ENCODE measurements around the gene MAMLD1. TPM values are rescaled to one million over a fixed set of nuclear protein-coding genes. Genes with fewer than 3 reads are reported as not detected.

MAMLD1 gene
- total and polyA plus RNA-seq, 2 donors (not counting 3 experiments of a cell fraction or from before 2014, with no cell fraction given) = 2.5 to 5.6 TPM

DNA sequence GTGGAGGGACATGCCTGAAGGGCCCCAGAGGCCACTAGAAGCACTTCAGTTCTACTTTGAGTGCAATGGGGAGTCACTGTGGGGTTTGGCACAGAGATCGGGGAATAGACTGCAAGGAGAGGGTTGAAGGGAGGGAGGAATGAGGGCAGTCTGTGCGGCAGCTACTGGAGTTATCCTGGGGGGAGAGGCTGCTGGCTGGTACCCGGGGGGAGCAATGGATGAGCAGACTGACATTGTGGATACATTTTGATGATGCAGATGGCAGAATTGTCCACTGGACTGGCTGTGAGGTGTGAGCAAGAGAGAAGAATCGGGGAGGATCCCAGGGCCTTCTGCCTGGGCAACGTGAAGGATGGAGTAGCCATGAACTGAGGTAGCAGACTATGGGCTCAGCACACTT, 2.8 kb upstream of the MAMLD1 start:
- H3K79me2 ChIP-seq (ENCODE audit: control insufficient read depth, insufficient read depth, low read length) = no peaks in the 10 kb centered on the region
- dilution Hi-C loops (cut with MboI; ENCODE audit: extremely low pct_ligation_motif_present, low sequenced_read_pairs) (no loop called here), intact Hi-C loops (cut with micrococcal nuclease) (loop anchor here (10.0 kb wide), 3 partner anchors 206 to 326 kb away; no protein-coding TSS in a partner anchor)
- H3K4me3 ChIP-seq (replicated peaks in 1 of 3; ENCODE audit: insufficient read depth in 1 of 3, low read depth in 1 of 3, low read length in 3 of 3) = no peak overlapping the region
- no peak overlapping the region for H3K9ac ChIP-seq (replicated peaks; ENCODE audit: extremely low read depth, insufficient read depth, low read length)
- no peaks in the 10 kb centered on the region for H3K36me3 ChIP-seq (ENCODE audit: control insufficient read depth in 2 of 2, extremely low read depth in 1 of 2, insufficient read depth in 2 of 2, low read length in 2 of 2)
- no peaks in the 10 kb centered on the region for H4K20me1 ChIP-seq (replicated peaks; ENCODE audit: control insufficient read depth, extremely low read depth, insufficient read depth, low read length)
- CTCF ChIA-PET = interaction anchor here (0.6 to 1.1 kb wide), 4 partner anchors 155 to 398 kb away, joined by 3 read pairs; no protein-coding TSS in a partner anchor
- no peak overlapping the region for H2AFZ ChIP-seq (ENCODE audit: low read depth, low read length)
- no TSS peak for BruUV-seq (replicated peaks)
- H3K4me1 ChIP-seq (ENCODE audit: control insufficient read depth, extremely low read depth, insufficient read depth, low read length) = no peaks in the 10 kb centered on the region
- DNase-seq (ENCODE audit: low read depth, low spot score) (no peak), FAIRE-seq (no peak)
- H3K27ac ChIP-seq (ENCODE audit: insufficient read depth, low read depth, low read length) = no peak overlapping the region
- H3K4me2 ChIP-seq (ENCODE audit: insufficient read depth, low read length) = no peak overlapping the region
- no peaks in the 10 kb centered on the region for H3K9me3 ChIP-seq (replicated peaks; ENCODE audit: control insufficient read depth, insufficient read depth, low read length)
- POLR2A ChIA-PET = no interaction called here
- TF ChIP-seq FOS (IDR thresholded peaks at IDR 0.05; ENCODE audit: borderline replicate concordance, insufficient read depth, low read length) (no peak), MYC (IDR thresholded peaks at IDR 0.05; ENCODE audit: low read depth, low read length) (no peak), POLR2AphosphoS5 (IDR thresholded peaks at IDR 0.05; ENCODE audit: insufficient read depth, low read depth, low read length) (no peak), GATA2 (IDR thresholded peaks at IDR 0.05; ENCODE audit: insufficient read depth, insufficient read length, low read depth, low read length) (no peak), JUN (IDR thresholded peaks at IDR 0.05; ENCODE audit: borderline replicate concordance, insufficient read depth, insufficient read length, low read depth) (no peak), EZH2 (IDR thresholded peaks at IDR 0.05; ENCODE audit: borderline replicate concordance, low read depth, low read length, severe bottlenecking) (no peak), POLR2A (IDR thresholded peaks at IDR 0.05; ENCODE audit: low read depth, low read length) (no peak)
- TF ChIP-seq, protein P1, sequence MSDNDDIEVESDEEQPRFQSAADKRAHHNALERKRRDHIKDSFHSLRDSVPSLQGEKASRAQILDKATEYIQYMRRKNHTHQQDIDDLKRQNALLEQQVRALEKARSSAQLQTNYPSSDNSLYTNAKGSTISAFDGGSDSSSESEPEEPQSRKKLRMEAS (IDR thresholded peaks at IDR 0.05; ENCODE audit: insufficient read depth, insufficient read length) = no peak
- TF ChIP-seq, protein P2, sequence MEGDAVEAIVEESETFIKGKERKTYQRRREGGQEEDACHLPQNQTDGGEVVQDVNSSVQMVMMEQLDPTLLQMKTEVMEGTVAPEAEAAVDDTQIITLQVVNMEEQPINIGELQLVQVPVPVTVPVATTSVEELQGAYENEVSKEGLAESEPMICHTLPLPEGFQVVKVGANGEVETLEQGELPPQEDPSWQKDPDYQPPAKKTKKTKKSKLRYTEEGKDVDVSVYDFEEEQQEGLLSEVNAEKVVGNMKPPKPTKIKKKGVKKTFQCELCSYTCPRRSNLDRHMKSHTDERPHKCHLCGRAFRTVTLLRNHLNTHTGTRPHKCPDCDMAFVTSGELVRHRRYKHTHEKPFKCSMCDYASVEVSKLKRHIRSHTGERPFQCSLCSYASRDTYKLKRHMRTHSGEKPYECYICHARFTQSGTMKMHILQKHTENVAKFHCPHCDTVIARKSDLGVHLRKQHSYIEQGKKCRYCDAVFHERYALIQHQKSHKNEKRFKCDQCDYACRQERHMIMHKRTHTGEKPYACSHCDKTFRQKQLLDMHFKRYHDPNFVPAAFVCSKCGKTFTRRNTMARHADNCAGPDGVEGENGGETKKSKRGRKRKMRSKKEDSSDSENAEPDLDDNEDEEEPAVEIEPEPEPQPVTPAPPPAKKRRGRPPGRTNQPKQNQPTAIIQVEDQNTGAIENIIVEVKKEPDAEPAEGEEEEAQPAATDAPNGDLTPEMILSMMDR (IDR thresholded peaks at IDR 0.05; ENCODE audit: extremely low read depth in 1 of 2, insufficient read depth in 1 of 2, low read depth in 1 of 2, low read length in 2 of 2) = no peak
- H3K9me1 ChIP-seq (replicated peaks; ENCODE audit: control insufficient read depth, extremely low read depth, insufficient read depth, low read length) = no peaks in the 10 kb centered on the region
- peaks cover 15 to 16% of the 10 kb centered on the region in 2 experiments for H3K27me3 ChIP-seq (ENCODE audit: control insufficient read depth in 2 of 2, insufficient read depth in 2 of 2, low read length in 2 of 2)

All from endothelial cell of umbilical vein (primary cell).